Measurements from ENCODE around the gene TMEM235. TPM values are rescaled to one million over a fixed set of nuclear protein-coding genes. Genes with fewer than 3 reads are reported as not detected.
A peak's percentile ranks its signal among the peaks of the same experiment; 100 is the strongest.

The TMEM235 gene
- total and polyA plus RNA-seq, 9 of the 15 experiments (the other 6 are each of a cell fraction or from before 2014, with no cell fraction given) = not detected

DNA sequence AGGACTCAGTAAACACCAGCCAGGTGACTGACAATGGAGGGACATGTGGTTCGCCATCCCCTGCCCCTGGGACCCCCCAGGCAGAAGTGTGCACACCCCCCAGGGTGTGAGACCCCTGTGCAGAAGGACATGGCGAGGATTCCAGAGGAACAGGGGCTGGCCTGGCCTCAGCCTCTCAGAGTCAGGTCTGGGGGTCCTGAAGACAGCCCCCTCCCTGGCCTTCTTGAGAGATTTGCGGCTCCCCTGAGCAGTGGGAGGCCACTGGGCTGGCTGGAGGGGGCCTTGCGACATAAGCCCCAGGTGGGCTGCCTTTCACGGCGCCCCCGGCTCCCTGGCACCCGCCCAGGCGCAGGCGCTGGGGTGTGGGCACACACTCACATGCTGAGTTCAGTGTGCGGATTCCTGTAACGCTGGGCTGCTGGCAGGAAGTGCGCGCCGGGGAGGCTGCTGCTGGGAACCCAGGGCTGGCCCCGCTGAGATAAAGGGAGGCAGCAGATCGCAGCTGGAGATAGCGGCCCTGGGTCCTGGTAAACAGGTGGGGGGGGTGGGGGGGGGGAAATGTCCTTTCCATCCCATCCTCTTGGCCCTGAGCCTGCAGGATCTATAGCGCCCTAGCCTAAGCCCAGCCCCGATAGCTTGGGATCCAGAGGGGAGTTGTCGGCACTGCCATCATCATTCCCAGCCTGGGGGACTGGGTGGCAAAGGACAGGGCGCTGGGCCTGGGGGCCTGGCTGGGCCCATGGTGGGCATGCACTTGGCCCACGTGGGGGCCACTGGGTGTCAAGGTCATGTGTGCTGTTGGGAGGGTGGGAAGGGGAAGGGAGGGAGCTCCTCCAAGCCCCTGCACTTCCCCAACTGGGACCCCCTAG lies 27.1 kb downstream of the TMEM235 start (continued):
- no peak for TF ChIP-seq ZKSCAN3 (CRISPR knock-in tag; IDR thresholded peaks at IDR 0.05)
- TF ChIP-seq, protein P1, sequence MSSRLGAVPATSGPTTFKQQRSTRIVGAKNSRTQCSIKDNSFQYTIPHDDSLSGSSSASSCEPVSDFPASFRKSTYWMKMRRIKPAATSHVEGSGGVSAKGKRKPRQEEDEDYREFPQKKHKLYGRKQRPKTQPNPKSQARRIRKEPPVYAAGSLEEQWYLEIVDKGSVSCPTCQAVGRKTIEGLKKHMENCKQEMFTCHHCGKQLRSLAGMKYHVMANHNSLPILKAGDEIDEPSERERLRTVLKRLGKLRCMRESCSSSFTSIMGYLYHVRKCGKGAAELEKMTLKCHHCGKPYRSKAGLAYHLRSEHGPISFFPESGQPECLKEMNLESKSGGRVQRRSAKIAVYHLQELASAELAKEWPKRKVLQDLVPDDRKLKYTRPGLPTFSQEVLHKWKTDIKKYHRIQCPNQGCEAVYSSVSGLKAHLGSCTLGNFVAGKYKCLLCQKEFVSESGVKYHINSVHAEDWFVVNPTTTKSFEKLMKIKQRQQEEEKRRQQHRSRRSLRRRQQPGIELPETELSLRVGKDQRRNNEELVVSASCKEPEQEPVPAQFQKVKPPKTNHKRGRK (tag; IDR thresholded peaks at IDR 0.05) = no peak
- no peak for TF ChIP-seq HDAC1 (IDR thresholded peaks at IDR 0.05)
- TF ChIP-seq, protein P2, sequence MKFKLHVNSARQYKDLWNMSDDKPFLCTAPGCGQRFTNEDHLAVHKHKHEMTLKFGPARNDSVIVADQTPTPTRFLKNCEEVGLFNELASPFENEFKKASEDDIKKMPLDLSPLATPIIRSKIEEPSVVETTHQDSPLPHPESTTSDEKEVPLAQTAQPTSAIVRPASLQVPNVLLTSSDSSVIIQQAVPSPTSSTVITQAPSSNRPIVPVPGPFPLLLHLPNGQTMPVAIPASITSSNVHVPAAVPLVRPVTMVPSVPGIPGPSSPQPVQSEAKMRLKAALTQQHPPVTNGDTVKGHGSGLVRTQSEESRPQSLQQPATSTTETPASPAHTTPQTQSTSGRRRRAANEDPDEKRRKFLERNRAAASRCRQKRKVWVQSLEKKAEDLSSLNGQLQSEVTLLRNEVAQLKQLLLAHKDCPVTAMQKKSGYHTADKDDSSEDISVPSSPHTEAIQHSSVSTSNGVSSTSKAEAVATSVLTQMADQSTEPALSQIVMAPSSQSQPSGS (CRISPR knock-in tag; IDR thresholded peaks at IDR 0.05) = no peak
- TF ChIP-seq ZBTB17 (CRISPR knock-in tag; IDR thresholded peaks at IDR 0.05) = no peak
- peak; percentile 80 for TF ChIP-seq SMAD4 (CRISPR knock-in tag; conservative IDR thresholded peaks at IDR 0.05)
- peak; percentile 38; the same call in 1 of the 2 replicates for TF ChIP-seq EP400 (IDR thresholded peaks at IDR 0.05)
- no peak for TF ChIP-seq XRCC4 (IDR thresholded peaks at IDR 0.05; ENCODE audit: extremely low read depth, insufficient read depth, insufficient read length)
- TF ChIP-seq HNRNPUL1 (IDR thresholded peaks at IDR 0.05; ENCODE audit: low read length) = no peak
- TF ChIP-seq ETV1 (tag; conservative IDR thresholded peaks at IDR 0.05; ENCODE audit: low read depth) = peak; percentile 87
- TF ChIP-seq CBX3 (IDR thresholded peaks at IDR 0.05; ENCODE audit: borderline replicate concordance in 1 of 2, low read length in 2 of 2) = peak in 1 of 2 experiments; percentile 33; a peak in 1 of 3 replicates
- no peak for TF ChIP-seq KDM2B (CRISPR knock-in tag; IDR thresholded peaks at IDR 0.05)
- no peak for TF ChIP-seq SAFB (IDR thresholded peaks at IDR 0.05; ENCODE audit: borderline replicate concordance, low read depth, low read length)
- TF ChIP-seq RNF2 (IDR thresholded peaks at IDR 0.05) = peak; percentile 90; the same call in 1 of the 2 replicates
- TF ChIP-seq, protein P3, sequence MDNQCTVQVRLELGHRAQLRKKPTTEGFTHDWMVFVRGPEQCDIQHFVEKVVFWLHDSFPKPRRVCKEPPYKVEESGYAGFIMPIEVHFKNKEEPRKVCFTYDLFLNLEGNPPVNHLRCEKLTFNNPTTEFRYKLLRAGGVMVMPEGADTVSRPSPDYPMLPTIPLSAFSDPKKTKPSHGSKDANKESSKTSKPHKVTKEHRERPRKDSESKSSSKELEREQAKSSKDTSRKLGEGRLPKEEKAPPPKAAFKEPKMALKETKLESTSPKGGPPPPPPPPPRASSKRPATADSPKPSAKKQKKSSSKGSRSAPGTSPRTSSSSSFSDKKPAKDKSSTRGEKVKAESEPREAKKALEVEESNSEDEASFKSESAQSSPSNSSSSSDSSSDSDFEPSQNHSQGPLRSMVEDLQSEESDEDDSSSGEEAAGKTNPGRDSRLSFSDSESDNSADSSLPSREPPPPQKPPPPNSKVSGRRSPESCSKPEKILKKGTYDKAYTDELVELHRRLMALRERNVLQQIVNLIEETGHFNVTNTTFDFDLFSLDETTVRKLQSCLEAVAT (IDR thresholded peaks at IDR 0.05) = no peak
- TF ChIP-seq ZEB2 (IDR thresholded peaks at IDR 0.05) = no peak
- TF ChIP-seq PPARD (CRISPR knock-in tag; IDR thresholded peaks at IDR 0.05) = no peak
- TF ChIP-seq GATAD2B (IDR thresholded peaks at IDR 0.05; ENCODE audit: borderline replicate concordance) = peak; percentile 73; the same call in 1 of the 2 replicates
- peak; percentile 64; the same call in 1 of the 2 replicates for TF ChIP-seq ZNF583 (CRISPR knock-in tag; IDR thresholded peaks at IDR 0.05)
- peak; percentile 59 for TF ChIP-seq TBP (optimal IDR thresholded peaks at IDR 0.05; ENCODE audit: low read depth, low read length)
- TF ChIP-seq ZNF445 (CRISPR knock-in tag; IDR thresholded peaks at IDR 0.05; ENCODE audit: low read depth) = no peak
- TF ChIP-seq ARNT (IDR thresholded peaks at IDR 0.05) = no peak
- no peak for TF ChIP-seq RFX1 (IDR thresholded peaks at IDR 0.05)
- TF ChIP-seq NUFIP1 (IDR thresholded peaks at IDR 0.05; ENCODE audit: partially characterized antibody) = no peak
- peak; percentile 75 for TF ChIP-seq ELF1 (tag; IDR thresholded peaks at IDR 0.05)
- TF ChIP-seq ZBED1 (IDR thresholded peaks at IDR 0.05) = no peak
